Endothelial cell of umbilical vein (primary cell): ENCODE data around the gene OR2F1. TPM values are rescaled to one million over a fixed set of nuclear protein-coding genes. Genes with fewer than 3 reads are reported as not detected.

Experiments used
- BruUV-seq: library from RNA; stranded (reverse); fragments of 400-500 nt; replicated peaks from 2 replicates; lab custom pipeline; 2021; lab: Mats Ljungman, UMichigan
- CTCF ChIA-PET: fragments of 300-600, 350-600 bp; sonication (Branson Sonifier 250); formaldehyde crosslinking; loops from one replicate; lab custom pipeline; 2021; ENCODE audit warnings: antibody characterized with exemption, inconsistent platforms; lab: Charles Lee
- POLR2A ChIA-PET: fragments of 300-600, 350-600 bp; sonication (Branson Sonifier 250); formaldehyde crosslinking; loops from one replicate; lab custom pipeline; 2021; ENCODE audit warnings: antibody characterized with exemption, inconsistent platforms; lab: Charles Lee
- DNase-seq: peaks from one replicate; pipeline ENCODE4 v3.0.0-alpha.2; 2011; ENCODE audit warnings: low read depth, low spot score
- FAIRE-seq: peaks from 2 replicates; lab custom pipeline; 2011; peaks lifted over from hg19 to GRCh38; lab: Jason Lieb, UNC
- H2AFZ ChIP-seq: 2 replicates; pipeline ENCODE4 v1.6.0; 2012; ENCODE audit warnings: low read depth, low read length, control low read depth, inconsistent platforms
- H3K27ac ChIP-seq: 2 replicates; pipeline ENCODE4 v1.5.1; 2011; ENCODE audit warnings: low read depth, mild to moderate bottlenecking, control low read depth, low read length, moderate library complexity; ENCODE audit not compliant: insufficient read depth
- H3K27me3 ChIP-seq, 2 experiments: 2 replicates each; pipeline versions ENCODE4 v1.6.0 to v1.6.1; 2011; ENCODE audit warnings: low read length in 2 of 2, mixed read lengths in 1 of 2; ENCODE audit not compliant: control insufficient read depth in 2 of 2, insufficient read depth in 2 of 2
- H3K36me3 ChIP-seq, 2 experiments: 2 replicates in 1 of 2; 3 replicates in 1 of 2; pipeline ENCODE4 v1.5.1; 2011; ENCODE audit warnings: low read length in 2 of 2, mild to moderate bottlenecking in 1 of 2, moderate library complexity in 1 of 2; ENCODE audit not compliant: control insufficient read depth in 2 of 2, insufficient read depth in 2 of 2; ENCODE audit errors: extremely low read depth in 1 of 2
- H3K4me1 ChIP-seq: 3 replicates; pipeline ENCODE4 v1.5.1; 2011; ENCODE audit warnings: mild to moderate bottlenecking, low read length; ENCODE audit not compliant: control insufficient read depth, insufficient read depth; ENCODE audit errors: extremely low read depth
- H3K4me2 ChIP-seq: 2 replicates; pipeline ENCODE4 v1.6.1; 2011; ENCODE audit warnings: low read length, control low read depth, mixed read lengths; ENCODE audit not compliant: insufficient read depth
- H3K4me3 ChIP-seq, 3 experiments: fragments of 200-600 bp in 1 of 3; sonication (generic), shearing (Covaris generic) in 1 of 3; replicated peaks in 1 of 3; 2 replicates each; pipeline ENCODE4 v1.5.1; 2011 to 2016; ENCODE audit warnings: control low read depth in 3 of 3, low read length in 3 of 3, mild to moderate bottlenecking in 2 of 3, inconsistent platforms in 1 of 3, low read depth in 1 of 3, moderate library complexity in 1 of 3; ENCODE audit not compliant: insufficient read depth in 1 of 3
- H3K79me2 ChIP-seq: 2 replicates; pipeline ENCODE4 v1.6.0; 2012; ENCODE audit warnings: low read length, inconsistent platforms; ENCODE audit not compliant: control insufficient read depth, insufficient read depth
- H3K9ac ChIP-seq: replicated peaks from 2 replicates; pipeline ENCODE3; 2011; ENCODE audit warnings: low read length, control low read depth; ENCODE audit not compliant: insufficient read depth; ENCODE audit errors: extremely low read depth
- H3K9me1 ChIP-seq: replicated peaks from 3 replicates; pipeline ENCODE4 v1.6.0; 2011; ENCODE audit warnings: mild to moderate bottlenecking, low read length; ENCODE audit not compliant: control insufficient read depth, insufficient read depth; ENCODE audit errors: extremely low read depth
- H3K9me3 ChIP-seq: replicated peaks from 2 replicates; pipeline ENCODE4 v1.5.1; 2012; ENCODE audit warnings: low read length, inconsistent platforms; ENCODE audit not compliant: control insufficient read depth, insufficient read depth
- H4K20me1 ChIP-seq: replicated peaks from 2 replicates; pipeline ENCODE3; 2011; ENCODE audit warnings: mild to moderate bottlenecking, low read length; ENCODE audit not compliant: control insufficient read depth, insufficient read depth; ENCODE audit errors: extremely low read depth
- EZH2 ChIP-seq: IDR thresholded peaks from 2 replicates; pipeline ENCODE4 v1.6.1; 2012; ENCODE audit warnings: borderline replicate concordance, low read depth, mild to moderate bottlenecking, moderate library complexity, low read length, inconsistent platforms; ENCODE audit not compliant: severe bottlenecking
- FOS ChIP-seq: IDR thresholded peaks from 2 replicates; pipeline ENCODE4 v1.6.1; 2011; ENCODE audit warnings: mild to moderate bottlenecking, low read length, moderate library complexity, borderline replicate concordance; ENCODE audit not compliant: insufficient read depth
- GATA2 ChIP-seq: IDR thresholded peaks from 2 replicates; pipeline ENCODE4 v1.7.0; 2011; ENCODE audit warnings: low read depth, mild to moderate bottlenecking, moderate library complexity, mixed read lengths, low read length; ENCODE audit not compliant: insufficient read length, insufficient read depth
- JUN ChIP-seq: IDR thresholded peaks from 2 replicates; pipeline ENCODE4 v1.6.1; 2011; ENCODE audit warnings: borderline replicate concordance, low read depth; ENCODE audit not compliant: insufficient read length, insufficient read depth
- MAX ChIP-seq: IDR thresholded peaks from 2 replicates; pipeline ENCODE4 v1.6.1; 2011; ENCODE audit not compliant: insufficient read depth, insufficient read length
- MYC ChIP-seq: IDR thresholded peaks from one replicate; pipeline ENCODE4 v1.6.1; 2011; ENCODE audit warnings: mild to moderate bottlenecking, low read depth, low read length
- POLR2A ChIP-seq: IDR thresholded peaks from 2 replicates; pipeline ENCODE4 v1.6.1; 2012; ENCODE audit warnings: low read depth, mild to moderate bottlenecking, control low read depth, low read length
- POLR2AphosphoS5 ChIP-seq: IDR thresholded peaks from 2 replicates; pipeline ENCODE4 v1.6.1; 2012; ENCODE audit warnings: low read depth, mild to moderate bottlenecking, control low read depth, low read length, moderate library complexity; ENCODE audit not compliant: insufficient read depth
- dilution Hi-C: fragments of 300-500 bp; cut with MboI; formaldehyde crosslinking; loops from one replicate; pipeline ENCODE4 v1.15.0; 2019; ENCODE audit warnings: low sequenced_read_pairs; ENCODE audit not compliant: extremely low pct_ligation_motif_present
- intact Hi-C: fragments of 100-400 bp; cut with micrococcal nuclease; formaldehyde crosslinking; loops from one replicate; pipeline ENCODE4 v1.10.0; 2022
- polyA plus RNA-seq, 4 experiments: library from polyadenylated mRNA; depleted of rRNA in 3 of 4; stranded (reverse) in 3 of 4; unstranded in 1 of 4; fragments of >200 nt; gene quantifications; 2 replicates each; pipeline versions ENCODE4 v1.2.1 to v1.2.3, GENCODE V29; 2011 to 2012; ENCODE audit warnings: missing spikeins in 1 of 4
- total RNA-seq: library from RNA; stranded (reverse); gene quantifications from 2 replicates; pipeline ENCODE4 v1.2.3, GENCODE V29; 2021
- TF ChIP-seq, protein P1 (sequence below), 2 donors: IDR thresholded peaks; 1 replicate in 1 of 2; 2 replicates in 1 of 2; pipeline ENCODE4 v1.5.1; 2011; ENCODE audit warnings: low read length in 2 of 2, mild to moderate bottlenecking in 2 of 2, moderate library complexity in 2 of 2, control low read depth in 1 of 2, inconsistent platforms in 1 of 2, low read depth in 1 of 2; ENCODE audit not compliant: insufficient read depth in 1 of 2; ENCODE audit errors: extremely low read depth in 1 of 2

OR2F1 gene
- total and polyA plus RNA-seq, 2 donors (not counting 3 experiments of a cell fraction or from before 2014, with no cell fraction given), result not detected

- H3K79me2 ChIP-seq, result no peaks in the 10 kb centered on the region
- no peaks in the 10 kb centered on the region for H3K9me1 ChIP-seq
- no peak for TF ChIP-seq MYC
- no peak for TF ChIP-seq JUN
- no peak for TF ChIP-seq MAX
- no peak for TF ChIP-seq POLR2A
- no peak for TF ChIP-seq EZH2
- TF ChIP-seq, protein P1, sequence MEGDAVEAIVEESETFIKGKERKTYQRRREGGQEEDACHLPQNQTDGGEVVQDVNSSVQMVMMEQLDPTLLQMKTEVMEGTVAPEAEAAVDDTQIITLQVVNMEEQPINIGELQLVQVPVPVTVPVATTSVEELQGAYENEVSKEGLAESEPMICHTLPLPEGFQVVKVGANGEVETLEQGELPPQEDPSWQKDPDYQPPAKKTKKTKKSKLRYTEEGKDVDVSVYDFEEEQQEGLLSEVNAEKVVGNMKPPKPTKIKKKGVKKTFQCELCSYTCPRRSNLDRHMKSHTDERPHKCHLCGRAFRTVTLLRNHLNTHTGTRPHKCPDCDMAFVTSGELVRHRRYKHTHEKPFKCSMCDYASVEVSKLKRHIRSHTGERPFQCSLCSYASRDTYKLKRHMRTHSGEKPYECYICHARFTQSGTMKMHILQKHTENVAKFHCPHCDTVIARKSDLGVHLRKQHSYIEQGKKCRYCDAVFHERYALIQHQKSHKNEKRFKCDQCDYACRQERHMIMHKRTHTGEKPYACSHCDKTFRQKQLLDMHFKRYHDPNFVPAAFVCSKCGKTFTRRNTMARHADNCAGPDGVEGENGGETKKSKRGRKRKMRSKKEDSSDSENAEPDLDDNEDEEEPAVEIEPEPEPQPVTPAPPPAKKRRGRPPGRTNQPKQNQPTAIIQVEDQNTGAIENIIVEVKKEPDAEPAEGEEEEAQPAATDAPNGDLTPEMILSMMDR (IDR thresholded peaks at IDR 0.05; ENCODE audit: extremely low read depth in 1 of 2, insufficient read depth in 1 of 2, low read depth in 1 of 2, low read length in 2 of 2), result no peak
- TF ChIP-seq GATA2, result no peak
- no peak for TF ChIP-seq POLR2AphosphoS5
- no peak for TF ChIP-seq FOS
- no peak overlapping the region for H3K27ac ChIP-seq
- no peaks in the 10 kb centered on the region for H4K20me1 ChIP-seq
- FAIRE-seq (no peak), DNase-seq (no peak)
- CTCF ChIA-PET, result no interaction called here
- no peak overlapping the region for H2AFZ ChIP-seq
- no peaks in the 10 kb centered on the region for H3K4me1 ChIP-seq
- no peak overlapping the region for H3K4me2 ChIP-seq
- no peaks in the 10 kb centered on the region for H3K9me3 ChIP-seq
- peaks cover 2 to 4% of the 10 kb centered on the region in 2 experiments for H3K27me3 ChIP-seq
- intact Hi-C loops, result no loop called here
- no TSS peak for BruUV-seq
- H3K4me3 ChIP-seq, result no peak overlapping the region
- dilution Hi-C loops, result no loop called here
- POLR2A ChIA-PET, result no interaction called here
- H3K36me3 ChIP-seq, result no peaks in the 10 kb centered on the region
- H3K9ac ChIP-seq, result no peak overlapping the region
Observed at GRCh38 chr7:144006029-144006691, 51.5 kb downstream of the OR2F1 start.
